OCI-LY3 (cell line): ENCODE measurements around the gene GALNT10.

Experiments
- H2AFZ ChIP-seq: fragments of 200-600, 300-600 bp; shearing (Covaris generic); 2 replicates; pipeline ENCODE4 v1.6.0; 2014; ENCODE audit warnings: antibody characterized with exemption, low read depth, low read length
- H3K27ac ChIP-seq: fragments of 200-600, 300-600 bp; sonication (generic); 2 replicates; pipeline ENCODE4 v1.5.1; 2014; ENCODE audit warnings: mild to moderate bottlenecking, low read length, moderate library complexity, mixed read lengths
- H3K27me3 ChIP-seq: fragments of 200-600, 300-600 bp; sonication (generic); 2 replicates; pipeline ENCODE4 v1.6.1; 2014; ENCODE audit warnings: low read depth, low read length, mixed read lengths
- H3K36me3 ChIP-seq: fragments of 200-600, 300-600 bp; sonication (generic); replicated peaks from 2 replicates; pipeline ENCODE3; 2014; ENCODE audit warnings: low read depth, low read length, mixed read lengths
- H3K4me1 ChIP-seq: fragments of 300-600, 200-600 bp; sonication (generic); 2 replicates; pipeline ENCODE4 v1.6.1; 2014; ENCODE audit warnings: low read length, mixed read lengths
- H3K4me2 ChIP-seq: fragments of 200-600, 300-600 bp; sonication (generic); 2 replicates; pipeline ENCODE4 v1.6.1; 2014; ENCODE audit warnings: low read length, mixed read lengths
- H3K4me3 ChIP-seq: fragments of 300-600, 200-600 bp; sonication (generic); 2 replicates; pipeline ENCODE4 v1.5.1; 2014; ENCODE audit warnings: antibody characterized with exemption, mild to moderate bottlenecking, low read length, moderate library complexity
- H3K79me2 ChIP-seq: fragments of 300-600, 200-600 bp; shearing (Covaris generic); 2 replicates; pipeline ENCODE4 v1.6.1; 2014; ENCODE audit warnings: mild to moderate bottlenecking, low read length, mixed read lengths
- H3K9ac ChIP-seq: fragments of 300-600, 200-600 bp; shearing (Covaris generic); 2 replicates; pipeline ENCODE4 v1.6.0; 2014; ENCODE audit warnings: mild to moderate bottlenecking, low read length, moderate library complexity
- H3K9me3 ChIP-seq: fragments of 200-600, 300-600 bp; shearing (Covaris generic); 2 replicates; pipeline ENCODE4 v1.6.1; 2014; ENCODE audit warnings: low read length, mixed read lengths; ENCODE audit not compliant: insufficient read depth
- H4K20me1 ChIP-seq: fragments of 200-600, 300-600 bp; sonication (generic); 2 replicates; pipeline ENCODE4 v1.6.1; 2016; ENCODE audit warnings: low read length, mixed read lengths; ENCODE audit not compliant: insufficient read depth
- EZH2phosphoT487 ChIP-seq: fragments of 200-600 bp; shearing (Covaris generic); IDR thresholded peaks from 2 replicates; pipeline ENCODE4 v1.6.1; 2018; ENCODE audit warnings: antibody characterized with exemption, mixed run types, low read depth
- TF ChIP-seq, protein P1 (sequence below): fragments of 200-600, 300-600 bp; sonication (generic); IDR thresholded peaks from 2 replicates; pipeline ENCODE4 v1.5.1; 2014; ENCODE audit warnings: antibody characterized with exemption, low read length, low read depth

Gene GALNT10

DNA sequence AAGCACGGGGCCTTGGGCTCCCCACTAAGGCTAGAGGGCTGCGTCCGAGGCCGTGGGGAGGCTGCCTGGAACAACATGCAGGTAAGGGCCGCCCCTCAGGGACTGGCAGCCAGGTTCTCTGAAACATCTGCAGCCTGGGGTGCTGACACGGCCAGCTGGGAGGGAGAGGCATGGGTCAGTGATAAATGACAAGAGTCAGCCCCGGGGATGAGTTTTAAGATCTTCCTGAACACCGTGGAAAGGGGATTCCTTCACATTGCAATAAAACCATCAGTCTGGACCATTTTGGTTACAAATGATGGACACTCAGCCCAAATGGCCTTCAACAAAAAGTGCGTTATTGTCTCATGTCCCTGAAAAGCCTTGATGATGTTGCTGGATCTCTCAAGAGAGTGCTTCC lies 222.4 kb downstream of the GALNT10 start:
- H3K27ac ChIP-seq, result no peak overlapping the region
- no peak overlapping the region for H3K4me2 ChIP-seq
- no peaks in the 10 kb centered on the region for H3K27me3 ChIP-seq
- no peaks in the 10 kb centered on the region for H3K9me3 ChIP-seq
- no peaks in the 10 kb centered on the region for H4K20me1 ChIP-seq
- peaks cover 5% of the 10 kb centered on the region; the same call in 1 of the 2 replicates for H3K4me1 ChIP-seq
- H2AFZ ChIP-seq, result no peak overlapping the region
- no peak overlapping the region for H3K9ac ChIP-seq
- TF ChIP-seq EZH2phosphoT487, result no peak
- TF ChIP-seq, protein P1, sequence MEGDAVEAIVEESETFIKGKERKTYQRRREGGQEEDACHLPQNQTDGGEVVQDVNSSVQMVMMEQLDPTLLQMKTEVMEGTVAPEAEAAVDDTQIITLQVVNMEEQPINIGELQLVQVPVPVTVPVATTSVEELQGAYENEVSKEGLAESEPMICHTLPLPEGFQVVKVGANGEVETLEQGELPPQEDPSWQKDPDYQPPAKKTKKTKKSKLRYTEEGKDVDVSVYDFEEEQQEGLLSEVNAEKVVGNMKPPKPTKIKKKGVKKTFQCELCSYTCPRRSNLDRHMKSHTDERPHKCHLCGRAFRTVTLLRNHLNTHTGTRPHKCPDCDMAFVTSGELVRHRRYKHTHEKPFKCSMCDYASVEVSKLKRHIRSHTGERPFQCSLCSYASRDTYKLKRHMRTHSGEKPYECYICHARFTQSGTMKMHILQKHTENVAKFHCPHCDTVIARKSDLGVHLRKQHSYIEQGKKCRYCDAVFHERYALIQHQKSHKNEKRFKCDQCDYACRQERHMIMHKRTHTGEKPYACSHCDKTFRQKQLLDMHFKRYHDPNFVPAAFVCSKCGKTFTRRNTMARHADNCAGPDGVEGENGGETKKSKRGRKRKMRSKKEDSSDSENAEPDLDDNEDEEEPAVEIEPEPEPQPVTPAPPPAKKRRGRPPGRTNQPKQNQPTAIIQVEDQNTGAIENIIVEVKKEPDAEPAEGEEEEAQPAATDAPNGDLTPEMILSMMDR, result no peak
- H3K4me3 ChIP-seq, result no peak overlapping the region
- H3K36me3 ChIP-seq, result no peaks in the 10 kb centered on the region
- no peaks in the 10 kb centered on the region for H3K79me2 ChIP-seq

DNA sequence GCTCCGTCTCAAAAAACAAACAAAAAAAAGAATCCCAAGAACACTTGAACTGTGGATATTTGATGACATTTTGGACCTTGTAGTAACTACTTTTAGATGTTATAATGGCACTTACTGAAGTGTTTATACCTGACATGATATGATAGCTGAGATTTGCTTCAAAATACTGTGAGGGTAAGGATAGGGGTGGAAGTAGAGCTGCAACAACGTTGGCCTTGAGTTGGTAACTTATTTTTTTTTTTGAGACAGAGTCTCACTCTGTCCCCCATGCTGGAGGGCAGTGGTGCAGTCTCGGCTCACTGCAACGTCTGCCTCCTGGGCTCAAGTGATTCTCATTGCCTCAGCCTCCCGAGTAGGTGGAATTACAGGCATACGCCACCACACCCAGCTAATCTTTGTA lies 224.6 kb downstream of the GALNT10 start:
- H3K36me3 ChIP-seq, result no peaks in the 10 kb centered on the region
- H3K27me3 ChIP-seq, result no peaks in the 10 kb centered on the region
- H4K20me1 ChIP-seq, result no peaks in the 10 kb centered on the region

DNA sequence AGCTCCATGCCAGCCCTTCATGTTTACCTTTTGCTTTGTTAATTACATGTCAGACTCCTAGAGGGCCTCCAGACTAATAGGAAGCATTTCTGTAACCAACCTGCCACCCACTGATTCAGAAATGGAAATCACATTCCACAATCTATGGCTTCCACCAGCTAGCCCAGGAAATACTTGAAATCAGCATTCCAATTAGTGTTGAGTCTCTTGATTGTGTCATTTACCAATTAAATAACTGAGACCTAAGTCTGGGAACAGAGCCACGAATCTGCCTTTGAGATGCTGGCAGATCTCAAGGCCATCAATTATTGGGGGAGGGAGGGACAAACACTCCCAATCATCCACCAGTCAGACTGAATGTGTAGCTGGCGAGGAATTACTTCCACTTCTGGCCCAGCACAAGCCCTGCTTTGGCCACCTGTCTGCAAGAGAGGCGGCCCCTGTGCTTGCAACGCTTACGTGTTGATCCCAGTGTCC lies 227.8 kb downstream of the GALNT10 start:
- Histone ChIP-seq H2AFZ (no peak overlapping the region), H3K79me2 (no peaks in the 10 kb centered on the region), H3K4me1 (peaks cover 5% of the 10 kb centered on the region; the same call in 1 of the 2 replicates), H4K20me1 (no peaks in the 10 kb centered on the region), H3K27ac (no peak overlapping the region), H3K27me3 (no peaks in the 10 kb centered on the region), H3K4me3 (no peak overlapping the region), H3K36me3 (no peaks in the 10 kb centered on the region), H3K9me3 (no peaks in the 10 kb centered on the region), H3K4me2 (no peak overlapping the region), H3K9ac (no peak overlapping the region)
- TF ChIP-seq, protein P1, result no peak
- TF ChIP-seq EZH2phosphoT487, result no peak

More for the DNA sequence above, 224.6 kb downstream of the GALNT10 start:
- no peaks in the 10 kb centered on the region for H3K9me3 ChIP-seq
- no peak overlapping the region for H2AFZ ChIP-seq
- peaks cover 5% of the 10 kb centered on the region; the same call in 1 of the 2 replicates for H3K4me1 ChIP-seq
- no peak overlapping the region for H3K27ac ChIP-seq
- H3K9ac ChIP-seq, result no peak overlapping the region
- H3K4me2 ChIP-seq, result no peak overlapping the region
- H3K4me3 ChIP-seq, result no peak overlapping the region
- no peak for TF ChIP-seq EZH2phosphoT487
- TF ChIP-seq, protein P1, result no peak
- H3K79me2 ChIP-seq, result no peaks in the 10 kb centered on the region

DNA sequence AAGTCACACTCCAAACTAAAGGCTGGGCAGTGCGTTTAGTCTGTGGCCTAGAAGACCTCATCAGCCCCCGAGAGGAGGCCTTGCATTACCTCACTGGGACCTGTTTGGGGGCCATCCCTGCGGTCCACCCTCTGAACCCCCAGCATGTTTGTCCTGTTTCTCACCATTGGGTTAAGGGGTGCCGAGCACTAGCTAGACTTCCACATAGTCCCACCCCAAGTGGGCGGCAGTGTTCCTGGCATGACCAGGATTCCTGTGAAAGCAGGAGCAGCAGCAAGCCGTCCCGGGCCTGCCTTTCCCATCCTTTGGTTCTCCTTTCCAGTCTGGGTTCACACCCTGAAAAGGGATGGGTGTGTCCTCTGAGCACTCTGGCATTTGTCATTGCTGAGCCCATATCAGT lies 228.7 kb downstream of the GALNT10 start:
- Histone ChIP-seq H3K9ac (no peak overlapping the region), H3K4me2 (no peak overlapping the region), H3K27ac (no peak overlapping the region), H3K4me1 (peaks cover 5% of the 10 kb centered on the region; the same call in 1 of the 2 replicates), H4K20me1 (no peaks in the 10 kb centered on the region), H2AFZ (no peak overlapping the region), H3K36me3 (no peaks in the 10 kb centered on the region), H3K79me2 (no peaks in the 10 kb centered on the region), H3K9me3 (no peaks in the 10 kb centered on the region), H3K4me3 (no peak overlapping the region), H3K27me3 (no peaks in the 10 kb centered on the region)
- no peak for TF ChIP-seq EZH2phosphoT487
- TF ChIP-seq, protein P1, result no peak
